ENCODE results near the gene PRSS36. TPM values are rescaled to one million over a fixed set of nuclear protein-coding genes. Genes with fewer than 3 reads are reported as not detected.
"Not testable (repeated sequence)": the region's sequence is repeated elsewhere in the genome, so short reads cannot be mapped to it uniquely, and the experiment has no call there.

Gene PRSS36
- total RNA-seq, 1 donor from 2014 or later: 1.3 TPM

GRCh38 chr16:31106509-31107464 lies 43.1 kb downstream of the PRSS36 start:
- H3K4me3 ChIP-seq (ENCODE audit: low read depth, low read length): no peak overlapping the region
- TF ChIP-seq CTCF (conservative IDR thresholded peaks at IDR 0.05; ENCODE audit: low read depth, low read length): no peak
- no peak for DNase-seq (ENCODE audit: low read depth)

- peak; percentile 71 for TF ChIP-seq CTCF (conservative IDR thresholded peaks at IDR 0.05; ENCODE audit: low read depth, low read length)
- no peak for DNase-seq (ENCODE audit: low read depth)
- peak overlapping the region; percentile 18 for H3K4me3 ChIP-seq (ENCODE audit: low read depth, low read length)
Measured at GRCh38 chr16:31105677-31106213, 44.1 kb downstream of the PRSS36 start.

- H3K4me3 ChIP-seq (ENCODE audit: low read depth, low read length); DNase-seq (ENCODE audit: low read depth): not testable (repeated sequence)
Measured at GRCh38 chr16:31100876-31101641, 48.8 kb downstream of the PRSS36 start.

- no peak for TF ChIP-seq CTCF (conservative IDR thresholded peaks at IDR 0.05; ENCODE audit: low read depth, low read length)
- H3K4me3 ChIP-seq (ENCODE audit: low read depth, low read length): no peak overlapping the region
- no peak for DNase-seq (ENCODE audit: low read depth)
Measured at GRCh38 chr16:31099860-31100638, 49.8 kb downstream of the PRSS36 start.

- no peak for TF ChIP-seq CTCF (conservative IDR thresholded peaks at IDR 0.05; ENCODE audit: low read depth, low read length)
- H3K4me3 ChIP-seq (ENCODE audit: low read depth, low read length): peak within 1 kb of the TSS; percentile 98
- DNase-seq (ENCODE audit: low read depth): peak; percentile 81
Measured at GRCh38 chr16:31094424-31095120, 55.3 kb downstream of the PRSS36 start, which contains the start of gene VKORC1. Gene VKORC1 (minus strand): TSS chr16:31094797. CDS start chr16:31094729, 68 bp downstream.

- DNase-seq (ENCODE audit: low read depth): no peak
- H3K4me3 ChIP-seq (ENCODE audit: low read depth, low read length): peak overlapping the region; percentile 98
- TF ChIP-seq CTCF (conservative IDR thresholded peaks at IDR 0.05; ENCODE audit: low read depth, low read length): no peak
Measured at GRCh38 chr16:31094088-31094423, 55.8 kb downstream of the PRSS36 start.

Data from epithelial cell of proximal tubule (primary cell).